Loucy (cell line): ENCODE measurements around the gene DNAJB13.
A peak's percentile ranks its signal among the peaks of the same experiment; 100 is the strongest.

Experiments
- H2AFZ ChIP-seq: fragments of 200-600 bp; sonication (generic); 2 replicates; pipeline ENCODE4 v1.6.0; 2016; ENCODE audit warnings: antibody characterized with exemption, mild to moderate bottlenecking, low read length, moderate library complexity
- H3F3A ChIP-seq: fragments of 200-600 bp; 2 replicates; pipeline ENCODE4 v1.6.0; 2016; ENCODE audit warnings: antibody characterized with exemption, low read depth, mild to moderate bottlenecking
- H3K27me3 ChIP-seq: fragments of 200-600 bp; sonication (generic); 2 replicates; pipeline ENCODE4 v1.6.1; 2014; ENCODE audit warnings: low read length, mild to moderate bottlenecking; ENCODE audit not compliant: insufficient read depth, poor library complexity, severe bottlenecking
- H3K36me3 ChIP-seq: fragments of 200-600 bp; sonication (generic); 2 replicates; pipeline ENCODE4 v1.6.1; 2016; ENCODE audit warnings: low read length; ENCODE audit not compliant: insufficient read depth
- H3K4me1 ChIP-seq: fragments of 200-600 bp; sonication (generic); 2 replicates; pipeline ENCODE4 v1.5.1; 2014; ENCODE audit warnings: low read length, mild to moderate bottlenecking; ENCODE audit not compliant: insufficient read depth, poor library complexity, severe bottlenecking
- H3K4me2 ChIP-seq: fragments of 200-600 bp; sonication (generic); 2 replicates; pipeline ENCODE4 v1.6.0; 2014; ENCODE audit warnings: antibody characterized with exemption, low read length, low read depth, mild to moderate bottlenecking; ENCODE audit not compliant: poor library complexity, severe bottlenecking
- H3K4me3 ChIP-seq: fragments of 200-600 bp; sonication (generic); 2 replicates; pipeline ENCODE4 v1.5.1; 2014; ENCODE audit warnings: low read length, mild to moderate bottlenecking, mixed read lengths; ENCODE audit not compliant: poor library complexity, severe bottlenecking
- H3K79me2 ChIP-seq: fragments of 200-600 bp; sonication (generic); 2 replicates; pipeline ENCODE4 v1.6.1; 2014; ENCODE audit warnings: low read length; ENCODE audit not compliant: insufficient read depth
- H3K9ac ChIP-seq: fragments of 200-600 bp; sonication (generic); 2 replicates; pipeline ENCODE4 v1.6.0; 2014; ENCODE audit warnings: mild to moderate bottlenecking, low read depth, low read length, moderate library complexity; ENCODE audit not compliant: poor library complexity, severe bottlenecking
- H3K9me2 ChIP-seq: fragments of 200-600 bp; sonication (generic); replicated peaks from 2 replicates; pipeline ENCODE4 v1.6.1; 2016; ENCODE audit warnings: low read depth, low read length, mixed read lengths
- H3K9me3 ChIP-seq: fragments of 200-600 bp; sonication (generic); 2 replicates; pipeline ENCODE4 v1.6.1; 2014; ENCODE audit warnings: mild to moderate bottlenecking, antibody characterized with exemption, low read length, low read depth; ENCODE audit not compliant: insufficient read depth
- H4K20me1 ChIP-seq: fragments of 200-600 bp; sonication (generic); 2 replicates; pipeline ENCODE4 v1.6.0; 2014; ENCODE audit warnings: antibody characterized with exemption, low read length, mild to moderate bottlenecking; ENCODE audit not compliant: insufficient read depth, poor library complexity, severe bottlenecking
- EZH2phosphoT487 ChIP-seq: fragments of 200-600 bp; IDR thresholded peaks from 2 replicates; pipeline ENCODE4 v1.6.1; 2018; ENCODE audit warnings: antibody characterized with exemption, mild to moderate bottlenecking, moderate library complexity, borderline replicate concordance
- TF ChIP-seq, protein P1 (sequence below): fragments of 200-600 bp; sonication (generic); conservative IDR thresholded peaks from 2 replicates; pipeline ENCODE4 v1.5.1; 2014; ENCODE audit warnings: mild to moderate bottlenecking, antibody characterized with exemption, low read length

The DNAJB13 gene

DNA sequence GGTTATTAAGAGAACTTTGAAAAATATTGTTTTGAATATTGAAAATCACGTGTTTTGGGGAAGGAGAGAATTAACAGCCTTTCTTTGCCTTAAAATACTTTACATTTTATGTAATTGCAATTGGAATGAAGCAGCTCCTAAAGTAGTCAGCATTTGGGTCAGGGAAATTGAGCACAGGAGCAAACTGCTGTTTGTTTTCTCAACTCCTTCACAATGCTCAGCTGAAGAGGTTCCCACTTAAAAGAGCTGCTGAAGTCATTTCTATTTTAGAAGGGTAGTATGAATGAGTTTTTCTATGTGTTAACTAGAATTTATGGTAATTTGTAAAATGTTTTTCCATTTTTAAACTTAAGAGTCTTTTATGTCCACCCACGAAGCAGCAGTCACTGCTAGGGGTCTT, 39.9 kb downstream of the DNAJB13 start:
- TF ChIP-seq, protein P1, sequence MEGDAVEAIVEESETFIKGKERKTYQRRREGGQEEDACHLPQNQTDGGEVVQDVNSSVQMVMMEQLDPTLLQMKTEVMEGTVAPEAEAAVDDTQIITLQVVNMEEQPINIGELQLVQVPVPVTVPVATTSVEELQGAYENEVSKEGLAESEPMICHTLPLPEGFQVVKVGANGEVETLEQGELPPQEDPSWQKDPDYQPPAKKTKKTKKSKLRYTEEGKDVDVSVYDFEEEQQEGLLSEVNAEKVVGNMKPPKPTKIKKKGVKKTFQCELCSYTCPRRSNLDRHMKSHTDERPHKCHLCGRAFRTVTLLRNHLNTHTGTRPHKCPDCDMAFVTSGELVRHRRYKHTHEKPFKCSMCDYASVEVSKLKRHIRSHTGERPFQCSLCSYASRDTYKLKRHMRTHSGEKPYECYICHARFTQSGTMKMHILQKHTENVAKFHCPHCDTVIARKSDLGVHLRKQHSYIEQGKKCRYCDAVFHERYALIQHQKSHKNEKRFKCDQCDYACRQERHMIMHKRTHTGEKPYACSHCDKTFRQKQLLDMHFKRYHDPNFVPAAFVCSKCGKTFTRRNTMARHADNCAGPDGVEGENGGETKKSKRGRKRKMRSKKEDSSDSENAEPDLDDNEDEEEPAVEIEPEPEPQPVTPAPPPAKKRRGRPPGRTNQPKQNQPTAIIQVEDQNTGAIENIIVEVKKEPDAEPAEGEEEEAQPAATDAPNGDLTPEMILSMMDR, result no peak
- TF ChIP-seq EZH2phosphoT487, result no peak
- Histone ChIP-seq H2AFZ (no peak overlapping the region), H4K20me1 (no peaks in the 10 kb centered on the region), H3K4me1 (peaks cover 17% of the 10 kb centered on the region), H3K27me3 (no peaks in the 10 kb centered on the region), H3K9ac (no peak overlapping the region), H3K79me2 (no peaks in the 10 kb centered on the region), H3K4me2 (no peak overlapping the region), H3K4me3 (no peak overlapping the region), H3F3A (no peaks in the 10 kb centered on the region), H3K36me3 (no peaks in the 10 kb centered on the region), H3K9me2 (no peaks in the 10 kb centered on the region), H3K9me3 (no peaks in the 10 kb centered on the region)

DNA sequence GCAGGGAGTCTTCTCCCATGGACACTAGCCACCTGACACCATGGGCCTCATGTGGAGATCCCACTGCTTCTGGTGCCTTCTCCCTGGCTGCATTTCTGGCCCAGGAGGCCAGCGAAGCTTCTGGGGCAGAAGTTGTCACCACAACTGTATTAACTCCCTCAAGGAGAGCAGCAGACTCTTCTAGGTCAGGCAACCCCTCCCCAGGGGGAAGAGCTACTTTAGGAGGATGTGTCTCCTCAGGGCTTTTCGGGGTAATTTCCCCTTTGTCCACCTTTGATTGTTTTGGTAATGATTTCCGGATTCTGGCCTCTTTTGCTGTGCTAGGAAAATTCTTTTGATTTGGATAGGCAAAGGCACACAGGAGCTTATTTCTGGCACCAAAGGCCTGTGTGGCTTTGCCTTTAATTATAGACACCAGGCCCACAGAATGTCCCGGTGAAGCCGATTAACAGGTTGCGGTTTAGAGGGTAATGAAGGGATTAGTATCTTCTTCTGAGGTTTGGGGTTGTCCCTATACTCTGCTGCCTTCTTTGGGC, 40.7 kb downstream of the DNAJB13 start:
- no peak overlapping the region for H3K4me3 ChIP-seq
- H3F3A ChIP-seq, result no peaks in the 10 kb centered on the region
- H3K4me1 ChIP-seq, result peaks cover 25% of the 10 kb centered on the region
- no peak for TF ChIP-seq EZH2phosphoT487
- TF ChIP-seq, protein P1, result no peak
- H4K20me1 ChIP-seq, result no peaks in the 10 kb centered on the region
- no peaks in the 10 kb centered on the region for H3K27me3 ChIP-seq
- no peaks in the 10 kb centered on the region for H3K9me2 ChIP-seq
- no peaks in the 10 kb centered on the region for H3K36me3 ChIP-seq
- no peaks in the 10 kb centered on the region for H3K79me2 ChIP-seq
- peak overlapping the region; percentile 28; the same call in 1 of the 2 replicates for H2AFZ ChIP-seq
- no peak overlapping the region for H3K4me2 ChIP-seq
- no peak overlapping the region for H3K9ac ChIP-seq
- no peaks in the 10 kb centered on the region for H3K9me3 ChIP-seq

DNA sequence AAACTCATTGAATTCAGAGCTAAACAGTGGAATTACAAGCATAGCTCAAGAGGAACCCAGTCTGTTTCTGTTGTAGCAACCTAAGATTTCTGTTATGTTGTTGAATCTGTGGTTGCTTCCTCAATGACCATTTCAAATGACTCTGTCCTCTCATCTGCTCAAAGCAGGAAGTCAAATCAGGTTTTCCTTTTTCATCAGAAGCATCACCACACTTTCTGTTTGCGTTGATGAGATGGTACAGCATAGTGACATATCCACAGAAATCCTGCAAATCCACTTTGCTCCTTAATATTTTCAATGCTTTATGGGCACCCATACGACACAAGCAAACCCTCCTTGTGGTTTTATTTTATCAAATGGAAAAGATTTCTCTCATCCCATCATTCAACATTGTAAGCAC, 44.4 kb downstream of the DNAJB13 start:
- Histone ChIP-seq H2AFZ (0 out of 2 replicates have a peak overlapping the region, but pooled peaks have one; percentile 16), H3K27me3 (no peaks in the 10 kb centered on the region), H3K9ac (peak overlapping the region; percentile 16), H3K4me3 (peak overlapping the region; percentile 42), H3F3A (no peaks in the 10 kb centered on the region), H3K79me2 (no peaks in the 10 kb centered on the region), H3K36me3 (no peaks in the 10 kb centered on the region), H3K4me2 (peak overlapping the region; percentile 61), H3K9me3 (no peaks in the 10 kb centered on the region), H3K9me2 (no peaks in the 10 kb centered on the region), H4K20me1 (no peaks in the 10 kb centered on the region), H3K4me1 (peaks cover 26% of the 10 kb centered on the region)
- TF ChIP-seq, protein P1, result no peak
- no peak for TF ChIP-seq EZH2phosphoT487
